Neural crest cell (in vitro differentiated cells): ENCODE data around the gene VPS39. TPM values are rescaled to one million over a fixed set of nuclear protein-coding genes. Genes with fewer than 3 reads are reported as not detected.

Experiments
- DNase-seq: peaks from one replicate; pipeline ENCODE4 v3.0.0; 2021; ENCODE audit warnings: low read depth, mixed read lengths, low spot score
- H3K27ac Mint-ChIP-seq: one replicate; pipeline ENCODE4 v1.8.0; 2021; ENCODE audit warnings: mild to moderate bottlenecking, mixed read lengths; ENCODE audit not compliant: unreplicated experiment
- H3K27me3 Mint-ChIP-seq: 2 replicates; pipeline ENCODE4 v1.8.0; 2021; ENCODE audit warnings: low read depth, mild to moderate bottlenecking, mixed read lengths
- H3K36me3 Mint-ChIP-seq: 2 replicates; pipeline ENCODE4 v1.8.0; 2021; ENCODE audit warnings: low read depth, mild to moderate bottlenecking, mixed read lengths
- H3K4me1 Mint-ChIP-seq: 2 replicates; pipeline ENCODE4 v1.8.0; 2021; ENCODE audit warnings: mixed read lengths
- H3K4me3 Mint-ChIP-seq: one replicate; pipeline ENCODE4 v1.8.0; 2021; ENCODE audit warnings: mild to moderate bottlenecking, mixed read lengths
- H3K9me3 Mint-ChIP-seq: 2 replicates; pipeline ENCODE4 v1.8.0; 2021; ENCODE audit warnings: mixed read lengths
- total RNA-seq: library from RNA; stranded (reverse); gene quantifications from 2 replicates; pipeline ENCODE4 v1.2.1, GENCODE V29; 2021
- TF ChIP-seq, protein P1 (sequence below): fragments of 200-600 bp; sonication (generic); conservative IDR thresholded peaks from 2 replicates; pipeline ENCODE4 v1.5.0; 2021; ENCODE audit warnings: antibody characterized with exemption, mild to moderate bottlenecking

VPS39 gene
- total RNA-seq, 1 donor from 2014 or later, result 56.9 TPM

GRCh38 chr15:42145546-42146455 is 62.3 kb downstream of the VPS39 start:
- Mint-ChIP-seq H3K4me3 (no peak overlapping the region), H3K4me1 (no peaks in the 10 kb centered on the region), H3K27me3 (no peaks in the 10 kb centered on the region), H3K9me3 (no peaks in the 10 kb centered on the region), H3K27ac (no peak overlapping the region), H3K36me3 (no peaks in the 10 kb centered on the region)
- DNase-seq, result no peak
- TF ChIP-seq, protein P1, sequence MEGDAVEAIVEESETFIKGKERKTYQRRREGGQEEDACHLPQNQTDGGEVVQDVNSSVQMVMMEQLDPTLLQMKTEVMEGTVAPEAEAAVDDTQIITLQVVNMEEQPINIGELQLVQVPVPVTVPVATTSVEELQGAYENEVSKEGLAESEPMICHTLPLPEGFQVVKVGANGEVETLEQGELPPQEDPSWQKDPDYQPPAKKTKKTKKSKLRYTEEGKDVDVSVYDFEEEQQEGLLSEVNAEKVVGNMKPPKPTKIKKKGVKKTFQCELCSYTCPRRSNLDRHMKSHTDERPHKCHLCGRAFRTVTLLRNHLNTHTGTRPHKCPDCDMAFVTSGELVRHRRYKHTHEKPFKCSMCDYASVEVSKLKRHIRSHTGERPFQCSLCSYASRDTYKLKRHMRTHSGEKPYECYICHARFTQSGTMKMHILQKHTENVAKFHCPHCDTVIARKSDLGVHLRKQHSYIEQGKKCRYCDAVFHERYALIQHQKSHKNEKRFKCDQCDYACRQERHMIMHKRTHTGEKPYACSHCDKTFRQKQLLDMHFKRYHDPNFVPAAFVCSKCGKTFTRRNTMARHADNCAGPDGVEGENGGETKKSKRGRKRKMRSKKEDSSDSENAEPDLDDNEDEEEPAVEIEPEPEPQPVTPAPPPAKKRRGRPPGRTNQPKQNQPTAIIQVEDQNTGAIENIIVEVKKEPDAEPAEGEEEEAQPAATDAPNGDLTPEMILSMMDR, result no peak

- no peaks in the 10 kb centered on the region for H3K9me3 Mint-ChIP-seq
- DNase-seq, result no peak
- no peak overlapping the region for H3K27ac Mint-ChIP-seq
- H3K4me1 Mint-ChIP-seq, result no peaks in the 10 kb centered on the region
- no peaks in the 10 kb centered on the region for H3K27me3 Mint-ChIP-seq
- no peak overlapping the region for H3K4me3 Mint-ChIP-seq
- no peaks in the 10 kb centered on the region for H3K36me3 Mint-ChIP-seq
- TF ChIP-seq, protein P1, result no peak
Observed at GRCh38 chr15:42144841-42145375, 63.2 kb downstream of the VPS39 start.

DNA sequence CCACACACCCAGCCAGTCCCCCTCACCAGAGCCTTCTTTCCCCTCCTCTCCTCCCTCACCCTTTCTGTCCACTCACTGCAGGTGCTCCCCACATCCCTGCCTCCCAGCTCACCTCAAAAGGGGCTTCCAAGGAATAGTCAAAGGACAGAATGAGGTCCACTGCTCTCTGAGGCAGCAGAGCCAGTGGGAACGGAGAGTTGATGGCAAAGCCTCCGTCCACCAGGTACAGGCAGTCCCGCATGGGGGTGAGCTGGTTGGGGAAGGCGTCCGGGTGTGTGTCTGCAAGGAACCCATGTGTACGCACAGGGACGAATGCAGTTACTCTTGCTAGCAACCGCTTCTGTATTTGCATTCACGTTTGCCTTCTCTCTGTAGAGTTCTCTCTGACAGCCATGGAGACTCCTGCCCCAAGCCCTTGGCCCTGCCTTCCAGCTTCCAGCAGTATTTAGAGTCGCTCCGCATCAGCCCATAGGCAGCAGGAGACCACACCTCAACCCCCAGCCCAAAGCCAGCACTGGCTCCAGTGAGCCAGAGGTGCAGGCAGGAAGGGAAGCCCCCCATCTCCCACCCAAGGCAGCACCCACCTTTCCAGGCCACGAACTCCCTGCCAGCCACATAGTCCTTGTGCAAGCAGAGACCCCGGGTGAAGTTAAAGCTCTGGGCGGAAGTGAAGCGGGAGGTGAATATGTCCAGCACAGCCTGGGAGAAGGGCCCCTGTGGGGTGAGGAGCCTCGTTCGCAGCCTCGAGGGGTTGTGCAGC is 64.1 kb downstream of the VPS39 start:
- DNase-seq, result no peak
- Mint-ChIP-seq H3K36me3 (no peaks in the 10 kb centered on the region), H3K4me3 (no peak overlapping the region), H3K9me3 (no peaks in the 10 kb centered on the region), H3K27ac (no peak overlapping the region), H3K27me3 (no peaks in the 10 kb centered on the region), H3K4me1 (no peaks in the 10 kb centered on the region)
- TF ChIP-seq, protein P1, result no peak

GRCh38 chr15:42143356-42143755 is 64.7 kb downstream of the VPS39 start:
- no peak overlapping the region for H3K4me3 Mint-ChIP-seq
- no peaks in the 10 kb centered on the region for H3K36me3 Mint-ChIP-seq
- H3K27ac Mint-ChIP-seq, result peak overlapping the region; percentile 24
- no peaks in the 10 kb centered on the region for H3K4me1 Mint-ChIP-seq
- H3K27me3 Mint-ChIP-seq, result no peaks in the 10 kb centered on the region
- TF ChIP-seq, protein P1, result no peak
- no peak for DNase-seq
- H3K9me3 Mint-ChIP-seq, result no peaks in the 10 kb centered on the region

- H3K9me3 Mint-ChIP-seq, result peaks cover 2% of the 10 kb centered on the region
- no peak for DNase-seq
- H3K36me3 Mint-ChIP-seq, result no peaks in the 10 kb centered on the region
- H3K4me3 Mint-ChIP-seq, result no peak overlapping the region
- H3K27me3 Mint-ChIP-seq, result peaks cover 2% of the 10 kb centered on the region
- H3K4me1 Mint-ChIP-seq, result no peaks in the 10 kb centered on the region
- TF ChIP-seq, protein P1, result no peak
- H3K27ac Mint-ChIP-seq, result no peak overlapping the region
Observed at GRCh38 chr15:42141795-42142667, 66.1 kb downstream of the VPS39 start.
